ENCODE results near the gene OTOA. TPM values are rescaled to one million over a fixed set of nuclear protein-coding genes. Genes with fewer than 3 reads are reported as not detected.

Gene OTOA
- under 1 TPM; 0.21 to 0.32 TPM for total RNA-seq
- not detected for polyA plus RNA-seq
- long read RNA-seq, donor 1 = 0 reads
- long read RNA-seq, donor 2 = 0 reads

DNA sequence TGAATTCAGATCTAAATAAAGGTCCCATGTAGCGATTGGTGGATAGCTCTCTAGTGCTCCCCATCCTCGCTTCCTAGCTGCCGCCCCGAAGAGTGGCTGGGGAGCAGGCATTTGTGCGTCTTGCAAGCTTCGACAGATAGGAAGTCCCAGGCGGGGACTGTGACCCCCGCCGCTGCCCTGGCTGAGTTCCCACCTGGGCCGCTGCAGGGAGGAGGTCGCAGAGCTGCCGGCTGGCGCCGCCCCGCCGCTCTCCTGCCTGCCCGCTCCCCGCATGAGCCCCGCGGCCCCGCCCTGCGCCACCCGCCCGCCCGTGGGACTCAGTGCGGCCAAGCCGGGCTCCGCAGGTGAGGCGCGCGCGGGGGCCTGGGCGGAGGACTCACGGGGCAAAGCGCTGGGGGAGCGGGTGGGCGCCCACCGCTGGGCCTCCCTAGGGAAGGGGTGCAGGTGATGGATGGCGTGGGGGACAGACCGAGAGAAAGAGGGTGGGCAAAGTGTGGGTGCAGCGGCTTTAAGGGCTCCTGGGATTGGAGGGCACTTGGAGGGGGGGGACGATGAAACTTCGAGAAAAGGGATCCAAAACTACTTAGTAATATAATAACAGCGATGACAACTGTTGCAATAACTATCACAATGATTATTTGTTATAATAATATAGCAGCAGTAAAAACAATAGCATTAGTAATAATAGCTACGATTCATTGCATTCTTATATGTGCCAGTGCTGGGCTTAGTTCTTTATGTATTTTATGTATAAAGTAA, at the start of gene OTOA:
Gene OTOA (plus strand): TSS at position 80 of the 759 bp plus-strand sequence. CDS start 14,547 bp downstream, outside the sequence.
- intact Hi-C loops (cut with DNase I) = no loop called here
- no peaks in the 10 kb centered on the region for H3K36me3 ChIP-seq (ENCODE audit: control insufficient read depth in 1 of 2, insufficient read depth in 2 of 2, low read length in 1 of 2)
- WGBS, 2 donors = 10 to 13% methylated on average over 42 to 45 of the region's 45 CpGs
- ATAC-seq (ENCODE audit: low FRiP score) (peak; percentile 26), DNase-seq (no peak)
- H3K4me3 ChIP-seq (ENCODE audit: low read length in 2 of 2) = no peak within 1 kb of the TSS
- H3K27ac ChIP-seq (ENCODE audit: low read depth in 1 of 2, low read length in 2 of 2) = no peak within 1 kb of the TSS
- H3K4me1 ChIP-seq (ENCODE audit: control insufficient read depth in 1 of 2, insufficient read depth in 2 of 2, low read length in 2 of 2) = no peaks in the 10 kb centered on the region
- H3K27me3 ChIP-seq (ENCODE audit: control insufficient read depth in 1 of 2, insufficient read depth in 2 of 2, low read length in 1 of 2) = no peaks in the 10 kb centered on the region
- no peaks in the 10 kb centered on the region for H3K9me3 ChIP-seq (ENCODE audit: control insufficient read depth, low read length)

DNA sequence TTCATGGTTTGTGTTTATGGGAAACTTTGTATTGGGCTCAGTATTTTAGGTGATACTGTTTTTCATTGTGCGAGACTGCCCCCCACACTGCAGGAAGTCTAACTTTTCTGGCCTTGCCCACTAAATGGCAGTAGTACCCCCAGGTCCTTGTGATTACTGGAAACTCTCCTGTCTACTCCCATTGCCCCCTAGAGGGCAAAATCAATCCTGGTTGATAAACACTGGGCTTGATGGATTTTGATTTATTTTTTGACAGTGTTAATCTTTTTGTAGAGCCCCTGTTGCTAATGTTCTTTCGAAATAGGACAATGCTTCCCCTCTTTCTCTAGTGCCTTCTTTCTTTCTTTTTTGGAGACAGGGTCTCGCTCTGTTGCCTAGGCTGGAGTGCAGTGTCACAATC, 48.9 kb upstream of the OTOA start:
- Histone ChIP-seq H3K4me3 (ENCODE audit: low read length in 2 of 2) (no peak overlapping the region), H3K27ac (ENCODE audit: low read depth in 1 of 2, low read length in 2 of 2) (no peak overlapping the region), H3K4me1 (ENCODE audit: control insufficient read depth in 1 of 2, insufficient read depth in 2 of 2, low read length in 2 of 2) (no peaks in the 10 kb centered on the region), H3K9me3 (ENCODE audit: control insufficient read depth, low read length) (no peaks in the 10 kb centered on the region), H3K27me3 (ENCODE audit: control insufficient read depth in 1 of 2, insufficient read depth in 2 of 2, low read length in 1 of 2) (no peaks in the 10 kb centered on the region), H3K36me3 (ENCODE audit: control insufficient read depth in 1 of 2, insufficient read depth in 2 of 2, low read length in 1 of 2) (peaks cover 0 to 1% of the 10 kb centered on the region in 2 donors)
- no peak for DNase-seq
- intact Hi-C loops (cut with DNase I) = no loop called here
- ATAC-seq (ENCODE audit: low FRiP score) = no peak
- WGBS, 2 donors = 95% methylated on average over 3 of the region's 3 CpGs

DNA sequence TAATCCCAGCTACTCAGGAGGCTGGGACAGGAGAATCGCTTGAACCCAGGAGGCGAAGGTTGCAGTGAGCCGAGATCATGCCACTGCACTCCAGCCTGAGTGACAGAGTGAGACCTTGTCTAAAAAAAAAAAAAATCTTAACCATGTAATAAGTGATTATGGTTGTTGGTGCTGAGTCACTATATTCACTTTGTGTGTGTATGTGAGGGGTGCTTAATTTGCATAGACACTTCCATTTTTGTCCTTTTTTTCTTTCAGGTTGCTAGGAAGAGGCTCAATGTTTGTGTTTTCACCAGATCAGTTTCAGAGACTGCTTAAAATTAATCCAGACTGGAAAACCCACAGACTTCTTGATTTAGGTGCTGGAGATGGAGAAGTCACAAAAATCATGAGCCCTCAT, 46.2 kb upstream of the OTOA start:
- Histone ChIP-seq H3K27ac (ENCODE audit: low read depth in 1 of 2, low read length in 2 of 2) (no peak overlapping the region), H3K4me1 (ENCODE audit: control insufficient read depth in 1 of 2, insufficient read depth in 2 of 2, low read length in 2 of 2) (no peaks in the 10 kb centered on the region), H3K9me3 (ENCODE audit: control insufficient read depth, low read length) (no peaks in the 10 kb centered on the region), H3K4me3 (ENCODE audit: low read length in 2 of 2) (no peak overlapping the region), H3K27me3 (ENCODE audit: control insufficient read depth in 1 of 2, insufficient read depth in 2 of 2, low read length in 1 of 2) (no peaks in the 10 kb centered on the region), H3K36me3 (ENCODE audit: control insufficient read depth in 1 of 2, insufficient read depth in 2 of 2, low read length in 1 of 2) (peaks cover 0 to 1% of the 10 kb centered on the region in 2 donors)
- WGBS, 2 donors = 95 to 97% methylated on average over 3 of the region's 3 CpGs
- DNase-seq (no peak), ATAC-seq (ENCODE audit: low FRiP score) (no peak)
- intact Hi-C loops (cut with DNase I) = no loop called here

DNA sequence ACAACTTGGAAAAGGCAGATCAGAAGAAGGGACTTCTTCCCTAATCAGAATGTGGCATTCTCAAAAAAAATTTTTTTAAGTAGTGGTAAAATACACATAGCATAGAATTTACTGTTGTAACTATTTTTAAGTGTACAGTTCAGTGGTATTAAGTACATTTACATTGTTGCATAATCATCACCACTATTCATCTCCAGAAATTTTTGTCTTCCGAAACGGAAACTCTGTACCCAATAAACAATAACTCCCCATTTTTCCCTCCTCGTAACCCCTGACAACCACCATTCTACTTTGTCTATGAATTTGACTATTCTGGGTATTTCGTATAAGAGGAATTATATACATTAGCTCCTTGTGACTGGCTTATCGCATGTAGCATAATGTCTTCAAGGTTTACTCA, 45.5 kb upstream of the OTOA start:
- H3K9me3 ChIP-seq (ENCODE audit: control insufficient read depth, low read length) = no peaks in the 10 kb centered on the region
- H3K4me3 ChIP-seq (ENCODE audit: low read length in 2 of 2) = no peak overlapping the region
- WGBS, 2 donors = 97 to 98% methylated on average over 5 of the region's 5 CpGs
- intact Hi-C loops (cut with DNase I) = no loop called here
- DNase-seq (no peak), ATAC-seq (ENCODE audit: low FRiP score) (no peak)
- H3K4me1 ChIP-seq (ENCODE audit: control insufficient read depth in 1 of 2, insufficient read depth in 2 of 2, low read length in 2 of 2) = no peaks in the 10 kb centered on the region
- H3K36me3 ChIP-seq (ENCODE audit: control insufficient read depth in 1 of 2, insufficient read depth in 2 of 2, low read length in 1 of 2) = peaks cover 0 to 1% of the 10 kb centered on the region in 2 donors
- no peaks in the 10 kb centered on the region for H3K27me3 ChIP-seq (ENCODE audit: control insufficient read depth in 1 of 2, insufficient read depth in 2 of 2, low read length in 1 of 2)
- H3K27ac ChIP-seq (ENCODE audit: low read depth in 1 of 2, low read length in 2 of 2) = no peak overlapping the region

DNA sequence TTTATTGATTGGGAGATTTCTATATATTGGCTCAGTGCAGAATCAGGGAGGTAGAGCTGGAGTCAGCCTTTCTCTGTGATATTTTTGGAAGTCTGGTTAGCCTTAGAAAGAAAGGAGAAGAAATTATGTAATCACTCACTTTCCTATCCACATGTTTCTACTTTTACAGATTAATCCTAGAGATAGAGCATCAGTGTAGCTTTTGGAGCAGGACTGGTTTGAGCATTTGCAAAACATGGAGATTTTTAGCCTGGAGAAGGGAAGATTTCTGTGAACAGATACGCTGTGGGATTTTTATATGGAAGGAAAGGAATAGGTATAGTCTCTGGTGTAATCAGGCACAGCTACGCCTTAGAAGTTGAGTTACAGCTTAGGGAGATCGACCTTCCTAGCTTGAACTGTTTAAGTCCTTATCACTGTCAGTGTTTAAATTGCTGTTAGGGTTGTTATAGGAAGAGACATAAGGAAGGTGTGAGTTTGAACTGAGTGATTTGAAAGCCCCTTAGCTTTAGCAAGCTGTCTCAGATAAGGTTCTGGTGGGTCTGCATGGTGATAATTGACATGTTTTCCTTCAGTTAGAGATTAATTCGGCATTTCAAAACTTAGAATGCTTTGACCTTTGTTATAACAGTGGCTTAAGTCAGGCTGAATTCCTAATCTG, 43.9 kb upstream of the OTOA start:
- Histone ChIP-seq H3K4me3 (ENCODE audit: low read length in 2 of 2) (no peak overlapping the region), H3K27me3 (ENCODE audit: control insufficient read depth in 1 of 2, insufficient read depth in 2 of 2, low read length in 1 of 2) (no peaks in the 10 kb centered on the region), H3K27ac (ENCODE audit: low read depth in 1 of 2, low read length in 2 of 2) (no peak overlapping the region), H3K9me3 (ENCODE audit: control insufficient read depth, low read length) (no peaks in the 10 kb centered on the region), H3K4me1 (ENCODE audit: control insufficient read depth in 1 of 2, insufficient read depth in 2 of 2, low read length in 2 of 2) (no peaks in the 10 kb centered on the region), H3K36me3 (ENCODE audit: control insufficient read depth in 1 of 2, insufficient read depth in 2 of 2, low read length in 1 of 2) (peaks cover 0 to 1% of the 10 kb centered on the region in 2 donors)
- 90 to 93% methylated on average over 4 of the region's 4 CpGs for WGBS, 2 donors
- DNase-seq (no peak), ATAC-seq (ENCODE audit: low FRiP score) (no peak)
- intact Hi-C loops (cut with DNase I) = no loop called here

DNA sequence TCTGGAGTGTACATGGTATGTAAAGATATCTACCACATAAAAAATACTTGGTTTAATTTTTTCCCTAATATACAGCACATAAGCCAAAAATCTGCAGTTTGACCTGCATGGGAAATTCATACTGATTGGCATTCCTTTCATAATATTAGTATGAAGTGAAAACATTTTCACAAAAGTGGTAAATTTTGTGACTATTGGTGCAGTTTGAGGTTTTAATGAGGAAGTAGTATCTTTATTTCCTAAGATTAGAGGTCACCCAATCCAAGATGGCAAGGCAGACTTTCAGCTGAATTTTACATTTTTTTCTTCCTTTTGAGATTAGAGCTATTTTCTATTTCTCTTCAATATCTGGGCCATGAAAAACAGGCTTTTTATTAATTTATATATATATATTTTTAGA, 43.2 kb upstream of the OTOA start:
- no peaks in the 10 kb centered on the region for H3K27me3 ChIP-seq (ENCODE audit: control insufficient read depth in 1 of 2, insufficient read depth in 2 of 2, low read length in 1 of 2)
- no peaks in the 10 kb centered on the region for H3K4me1 ChIP-seq (ENCODE audit: control insufficient read depth in 1 of 2, insufficient read depth in 2 of 2, low read length in 2 of 2)
- DNase-seq (no peak), ATAC-seq (ENCODE audit: low FRiP score) (no peak)
- no peak overlapping the region for H3K4me3 ChIP-seq (ENCODE audit: low read length in 2 of 2)
- H3K9me3 ChIP-seq (ENCODE audit: control insufficient read depth, low read length) = no peaks in the 10 kb centered on the region
- intact Hi-C loops (cut with DNase I) = no loop called here
- H3K27ac ChIP-seq (ENCODE audit: low read depth in 1 of 2, low read length in 2 of 2) = no peak overlapping the region
- H3K36me3 ChIP-seq (ENCODE audit: control insufficient read depth in 1 of 2, insufficient read depth in 2 of 2, low read length in 1 of 2) = peaks cover 0 to 1% of the 10 kb centered on the region in 2 donors

DNA sequence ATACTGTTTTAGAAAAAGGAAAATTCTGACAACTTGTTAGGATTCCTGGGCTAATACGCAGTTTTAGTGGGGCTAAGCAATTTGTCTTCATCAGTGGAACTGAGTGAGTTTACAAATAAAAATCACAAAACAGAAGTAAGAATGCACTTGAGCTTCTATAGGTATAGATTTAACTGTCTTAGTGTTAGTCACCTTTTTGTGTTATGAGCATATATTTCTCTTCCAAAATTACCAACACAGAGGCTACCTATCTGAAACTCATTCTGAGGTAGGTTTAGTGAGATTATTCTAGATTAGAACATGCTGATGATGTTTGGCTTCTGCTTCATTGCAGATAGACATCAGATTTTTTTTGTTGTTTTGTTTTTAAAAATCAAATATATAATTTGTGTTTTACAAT, 41.2 kb upstream of the OTOA start:
- H3K27ac ChIP-seq (ENCODE audit: low read depth in 1 of 2, low read length in 2 of 2) = no peak overlapping the region
- no peak for DNase-seq
- intact Hi-C loops (cut with DNase I) = no loop called here
- no peaks in the 10 kb centered on the region for H3K27me3 ChIP-seq (ENCODE audit: control insufficient read depth in 1 of 2, insufficient read depth in 2 of 2, low read length in 1 of 2)
- no peak for ATAC-seq (ENCODE audit: low FRiP score)
- no peaks in the 10 kb centered on the region for H3K36me3 ChIP-seq (ENCODE audit: control insufficient read depth in 1 of 2, insufficient read depth in 2 of 2, low read length in 1 of 2)
- H3K4me1 ChIP-seq (ENCODE audit: control insufficient read depth in 1 of 2, insufficient read depth in 2 of 2, low read length in 2 of 2) = no peaks in the 10 kb centered on the region
- no peaks in the 10 kb centered on the region for H3K9me3 ChIP-seq (ENCODE audit: control insufficient read depth, low read length)
- 95 to 97% methylated on average over 1 of the region's 1 CpG for WGBS, 2 donors
- no peak overlapping the region for H3K4me3 ChIP-seq (ENCODE audit: low read length in 2 of 2)

DNA sequence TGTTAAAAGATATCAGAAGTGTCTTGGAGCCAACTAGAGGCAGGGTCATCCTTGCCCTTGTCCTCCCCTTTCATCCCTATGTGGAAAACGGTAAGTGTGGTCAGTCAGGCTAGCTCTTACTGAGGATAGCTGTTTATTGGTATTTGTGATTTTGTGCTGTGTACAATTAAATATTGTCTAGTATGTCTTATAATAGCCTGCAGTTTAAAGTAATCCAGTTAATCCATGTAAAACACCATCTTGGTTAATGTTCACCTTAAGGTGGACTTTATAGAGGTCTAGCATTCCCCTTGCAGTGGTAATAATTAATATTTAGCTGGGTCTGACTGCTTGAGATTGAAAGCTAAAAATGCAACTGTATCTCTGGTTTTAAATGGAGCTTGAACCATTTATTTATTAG, 38.7 kb upstream of the OTOA start:
- intact Hi-C loops (cut with DNase I) = no loop called here
- no peak for ATAC-seq (ENCODE audit: low FRiP score)
- no peak for DNase-seq
- Histone ChIP-seq H3K4me1 (ENCODE audit: control insufficient read depth in 1 of 2, insufficient read depth in 2 of 2, low read length in 2 of 2) (no peaks in the 10 kb centered on the region), H3K9me3 (ENCODE audit: control insufficient read depth, low read length) (no peaks in the 10 kb centered on the region), H3K27ac (ENCODE audit: low read depth in 1 of 2, low read length in 2 of 2) (no peak overlapping the region), H3K27me3 (ENCODE audit: control insufficient read depth in 1 of 2, insufficient read depth in 2 of 2, low read length in 1 of 2) (no peaks in the 10 kb centered on the region), H3K36me3 (ENCODE audit: control insufficient read depth in 1 of 2, insufficient read depth in 2 of 2, low read length in 1 of 2) (peaks cover 0 to 4% of the 10 kb centered on the region in 2 donors), H3K4me3 (ENCODE audit: low read length in 2 of 2) (no peak overlapping the region)
- WGBS, 2 donors = 87 to 92% methylated on average over 1 of the region's 1 CpG

Data from aorta (tissue), 5 donors.